Left renal cortex interstitium (tissue), 4 donors: Measurements from ENCODE around the gene HORMAD2. TPM values are rescaled to one million over a fixed set of nuclear protein-coding genes. Genes with fewer than 3 reads are reported as not detected.

Source experiments
- DNase-seq, 4 donors: peaks; one replicate each; pipeline ENCODE4 v3.0.0-alpha.2; 2013; ENCODE audit warnings: low read depth in 4 of 4, low spot score in 2 of 4, missing footprints in 1 of 4
- polyA plus RNA-seq, 4 donors: library from polyadenylated mRNA; unstranded; fragments of 120-200 nt; gene quantifications; one replicate each; pipeline ENCODE4 v1.2.1, GENCODE V29; 2013; ENCODE audit not compliant: insufficient read length in 4 of 4

HORMAD2 gene
- polyA plus RNA-seq, 4 donors: 0.08 TPM; not detected in 3

DNA sequence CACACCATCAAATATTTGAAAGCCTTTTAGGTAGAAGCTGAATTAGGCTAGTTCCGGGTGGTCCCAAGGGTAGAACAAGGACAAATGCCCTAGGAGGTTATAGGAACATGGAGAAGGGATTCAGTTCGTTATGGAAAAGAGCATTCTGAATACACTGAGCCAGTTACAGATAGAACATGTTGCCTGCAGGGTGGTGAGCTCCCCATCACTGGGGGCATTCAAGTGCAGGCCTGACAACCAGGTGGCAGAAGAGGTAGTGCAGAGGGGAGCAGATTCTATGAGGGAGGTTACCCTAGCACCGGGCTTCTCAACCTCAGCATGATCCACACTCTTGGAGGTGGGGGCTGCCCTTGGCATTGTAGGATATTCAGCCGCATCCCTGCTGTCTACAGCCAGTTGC lies 142.1 kb downstream of the HORMAD2 start:
- no peak for DNase-seq

DNA sequence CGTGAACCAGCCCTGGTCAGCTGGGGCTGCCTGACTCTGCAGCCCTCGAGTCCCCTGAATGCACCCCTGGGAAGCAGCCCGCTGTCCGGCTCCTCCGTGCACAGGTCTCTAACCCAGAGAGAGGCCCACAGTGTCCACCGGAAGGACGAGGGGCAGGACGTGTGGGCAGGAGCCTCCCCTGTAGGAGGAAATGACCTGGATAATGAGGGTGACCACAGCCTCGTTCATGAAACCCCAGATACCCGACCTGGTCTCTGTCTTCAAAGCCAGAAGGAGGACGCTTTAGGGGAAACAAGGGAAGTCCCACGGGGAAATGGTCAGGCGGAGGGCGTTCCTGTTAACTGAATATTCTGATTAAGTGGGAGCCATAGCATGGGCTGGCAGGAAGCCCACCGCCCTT lies 143.0 kb downstream of the HORMAD2 start:
- no peak for DNase-seq

DNA sequence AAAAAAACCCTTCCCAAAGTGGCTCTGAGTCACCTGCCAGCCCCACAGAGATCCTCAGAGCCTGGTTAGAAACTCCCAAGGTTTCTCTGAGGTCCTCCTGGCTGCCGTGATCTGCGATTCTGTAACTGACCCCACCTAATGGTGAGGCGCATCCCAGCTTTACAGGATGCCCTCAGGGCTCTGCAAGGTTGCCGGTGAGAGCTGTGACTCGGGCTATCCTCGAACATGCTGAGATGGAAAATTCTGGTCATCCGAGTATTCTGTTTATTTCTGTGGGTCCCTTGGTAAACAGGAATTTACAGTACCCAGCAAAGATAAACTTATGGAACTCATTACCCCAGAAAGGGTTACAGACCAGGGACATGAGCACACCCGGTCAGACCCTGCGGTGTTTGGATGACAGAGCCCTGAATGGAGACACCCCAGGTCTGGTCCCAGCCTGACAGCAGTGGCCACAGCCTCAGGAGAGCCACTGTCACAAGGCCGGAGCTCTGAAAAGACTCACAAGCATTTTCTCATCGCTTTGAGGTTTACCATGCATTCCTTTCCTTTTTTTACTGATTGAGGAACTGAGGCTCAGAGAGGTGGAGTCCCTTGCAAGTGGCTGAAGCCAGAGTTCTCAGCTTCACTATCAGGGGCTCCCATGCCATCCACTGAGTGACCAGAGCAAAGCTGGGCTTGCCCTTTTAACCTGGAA lies 144.0 kb downstream of the HORMAD2 start:
- no peak for DNase-seq

DNA sequence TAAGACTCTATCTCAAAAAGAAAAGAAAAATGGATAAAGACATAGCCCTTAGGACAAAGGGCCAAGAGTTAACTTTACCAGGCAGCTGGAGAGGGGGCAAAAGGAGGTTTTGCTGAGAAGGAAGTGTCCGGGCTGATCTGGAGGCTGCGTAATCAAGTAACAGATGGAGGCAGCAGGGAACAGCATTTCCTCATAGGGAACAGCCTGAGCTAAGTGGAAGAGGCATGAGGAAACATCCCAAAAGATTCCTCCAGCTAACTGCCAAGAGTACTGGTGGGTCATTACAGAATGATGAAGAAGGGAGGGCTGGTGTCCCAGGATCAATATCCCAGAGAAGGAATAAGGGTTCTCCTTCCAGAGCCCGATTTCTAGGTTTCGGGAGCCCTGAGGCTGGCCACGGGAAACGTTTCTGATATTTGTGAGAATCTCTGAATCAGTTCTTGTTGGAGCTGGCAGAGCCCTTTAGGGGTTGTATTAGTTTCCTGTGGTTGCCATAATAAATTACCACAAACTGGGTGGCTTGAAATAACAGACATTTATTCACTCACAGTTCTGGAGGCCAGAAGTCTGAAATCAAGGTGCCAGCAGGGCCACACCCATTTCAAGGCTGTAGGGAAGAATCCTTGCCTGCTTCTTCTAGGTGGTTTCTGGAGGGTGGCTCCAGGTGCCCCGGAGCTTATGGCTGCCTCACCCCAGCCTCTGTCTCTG lies 145.1 kb downstream of the HORMAD2 start:
- DNase-seq: no peak

DNA sequence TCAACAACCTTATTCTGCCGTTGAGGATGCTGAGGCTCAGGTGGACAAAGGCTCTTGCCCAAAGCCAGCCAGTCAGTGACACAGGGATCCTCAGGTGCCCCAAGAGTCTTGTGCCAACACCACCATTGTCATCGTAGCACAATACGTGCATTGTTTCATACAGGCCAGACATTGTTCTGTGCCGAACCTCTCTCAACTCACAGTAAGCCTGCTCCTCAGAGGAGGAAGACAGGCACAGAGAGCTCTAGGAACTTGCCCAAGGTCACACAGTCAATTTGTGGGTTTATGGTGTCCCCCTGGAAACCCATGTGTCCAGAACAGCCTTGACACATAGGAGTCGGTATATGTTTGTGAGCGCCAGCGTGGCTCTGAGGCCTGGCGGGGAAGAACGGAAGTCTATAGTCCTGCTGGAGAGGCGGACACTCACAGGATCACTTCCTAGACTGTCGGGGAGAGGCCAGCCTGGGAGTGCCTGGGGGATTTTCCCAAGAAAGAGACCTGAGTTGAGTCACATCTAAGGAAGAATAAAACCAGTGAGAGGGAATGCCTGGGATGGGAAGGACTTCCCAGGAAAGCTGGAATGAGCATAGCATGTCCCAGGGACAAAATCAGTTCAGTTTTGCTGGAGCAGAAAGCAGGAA lies 146.0 kb downstream of the HORMAD2 start:
- DNase-seq: no peak

Other genes with a start within 250 kb of the HORMAD2 start
- 10 to 100 TPM; 37.9 to 59.8 (median 51.0) TPM for gene ASCC2, start 242.2 kb upstream of the HORMAD2 start, polyA plus RNA-seq
- 10 to 100 TPM; 30.3 to 55.3 (median 38.5) TPM for gene MTMR3, start 197.3 kb upstream of the HORMAD2 start, polyA plus RNA-seq
- 1 to 10 TPM; 1.3 to 2.4 (median 2.3) TPM for gene LIF, start 166.3 kb downstream of the HORMAD2 start, polyA plus RNA-seq
- gene OSM, start 186.4 kb downstream of the HORMAD2 start, polyA plus RNA-seq: under 1 TPM in 3 of 4 donors, not detected in 1; 0.13 to 0.38 (median 0.34) TPM
- gene CASTOR1, start 209.0 kb downstream of the HORMAD2 start, polyA plus RNA-seq: 10 to 100 TPM in 3 of 4 donors, 1 to 10 TPM in 1; 8.7 to 15.9 (median 12.8) TPM
- gene TBC1D10A, start 246.5 kb downstream of the HORMAD2 start, polyA plus RNA-seq: 10 to 100 TPM; 14.1 to 18.4 (median 16.3) TPM